ENCODE data around the gene CLDND1. TPM values are rescaled to one million over a fixed set of nuclear protein-coding genes. Genes with fewer than 3 reads are reported as not detected.

CLDND1 gene
- total RNA-seq, 1 donor from 2014 or later: 79.2 TPM

DNA sequence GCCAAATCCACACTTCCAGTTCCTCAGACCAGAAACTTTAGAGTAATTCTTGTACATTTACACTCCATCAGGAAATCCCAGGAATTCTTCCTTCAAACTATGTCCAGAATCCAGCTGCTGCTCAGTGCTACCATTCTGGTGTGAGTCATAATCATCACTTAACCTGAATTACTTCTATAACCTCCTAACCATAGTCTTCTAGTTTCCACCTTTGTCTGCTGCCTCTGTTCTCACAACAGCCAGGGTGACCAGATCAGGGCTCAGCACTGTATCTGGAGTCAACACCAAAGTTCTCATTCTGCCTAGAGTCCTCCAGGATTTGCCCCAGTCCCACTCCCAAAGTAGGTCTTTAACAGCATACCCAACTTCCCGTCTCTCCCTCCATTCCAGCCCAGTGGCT lies 3.4 kb downstream of the CLDND1 start:
- no peak for DNase-seq (ENCODE audit: low spot score)

DNA sequence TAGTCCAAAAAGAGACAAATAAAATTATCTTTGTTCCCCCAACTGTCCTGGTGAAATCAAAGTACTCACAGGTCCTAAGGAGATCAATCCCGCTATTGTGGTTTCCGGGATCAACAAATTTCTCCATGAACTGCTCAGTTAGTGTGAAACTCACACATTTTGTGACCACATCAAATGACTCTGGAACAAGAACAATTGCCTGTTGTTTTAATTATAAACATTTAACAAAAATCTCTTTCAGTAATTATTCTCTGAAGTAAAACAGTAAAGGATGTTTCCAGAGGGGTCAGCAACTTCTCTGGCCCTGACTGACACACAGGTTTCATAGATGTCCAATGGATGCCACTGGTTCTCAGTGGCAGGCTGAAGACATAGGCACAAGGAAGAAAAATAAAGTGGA lies 3.9 kb downstream of the CLDND1 start:
- DNase-seq (ENCODE audit: low spot score): no peak

DNA sequence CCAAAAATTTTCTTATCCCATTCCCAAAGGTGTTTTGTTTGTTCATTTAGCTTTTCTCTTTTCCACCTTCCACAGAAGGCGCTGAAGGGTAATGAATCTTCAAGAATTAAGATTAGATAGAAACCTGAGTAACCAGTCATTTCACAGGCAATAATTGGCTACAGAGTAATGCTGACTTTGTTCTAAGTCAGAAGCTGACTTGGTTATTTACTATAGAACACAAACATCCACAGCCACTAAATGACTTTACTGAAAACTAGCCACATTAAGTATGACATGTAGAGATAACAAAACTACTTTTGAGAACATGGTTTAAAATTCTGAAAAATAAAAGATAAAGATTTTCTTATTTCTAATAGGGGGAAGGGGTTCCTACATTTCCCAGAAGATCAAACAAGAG lies 7.8 kb downstream of the CLDND1 start:
- no peak for DNase-seq (ENCODE audit: low spot score)

DNA sequence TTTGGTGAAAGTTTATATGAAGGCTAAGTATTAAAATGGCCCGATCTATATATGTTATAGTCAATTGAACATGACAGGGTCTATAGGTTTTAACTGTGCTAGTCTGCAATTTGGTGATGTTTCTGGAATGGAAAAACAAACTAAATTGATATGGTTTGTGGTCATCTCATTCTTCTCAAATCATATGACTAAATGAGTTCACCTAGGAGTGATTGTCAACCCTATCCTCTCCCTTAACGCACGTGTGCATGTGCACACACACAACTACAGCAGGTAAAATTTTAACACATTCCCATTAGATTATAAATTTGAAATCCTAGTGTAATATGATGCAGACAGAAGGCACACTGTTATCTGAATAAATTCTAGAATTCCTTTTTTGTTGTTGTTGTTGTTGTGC lies 9.0 kb downstream of the CLDND1 start:
- no peak for DNase-seq (ENCODE audit: low spot score)

DNA sequence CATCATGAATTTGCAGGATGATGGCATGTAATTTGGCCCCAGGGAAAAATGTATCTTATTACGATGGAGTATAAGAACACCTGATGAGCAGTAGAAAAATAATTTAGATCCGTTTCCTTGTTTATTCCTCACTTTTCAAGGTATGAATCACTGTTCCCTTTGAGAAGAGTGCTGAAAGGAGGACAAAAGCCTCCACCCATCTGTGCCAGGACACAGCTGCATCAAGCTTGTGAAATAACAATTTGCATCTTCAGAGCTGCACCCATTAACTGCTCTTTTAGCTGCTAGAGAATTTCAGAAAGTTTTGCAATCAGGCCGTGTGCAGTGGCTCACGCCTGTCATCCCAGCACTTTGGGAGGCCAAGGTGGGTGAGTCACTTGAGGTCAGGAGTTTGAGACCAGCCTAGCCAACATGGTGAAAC lies 9.6 kb downstream of the CLDND1 start:
- DNase-seq (ENCODE audit: low spot score): no peak

DNA sequence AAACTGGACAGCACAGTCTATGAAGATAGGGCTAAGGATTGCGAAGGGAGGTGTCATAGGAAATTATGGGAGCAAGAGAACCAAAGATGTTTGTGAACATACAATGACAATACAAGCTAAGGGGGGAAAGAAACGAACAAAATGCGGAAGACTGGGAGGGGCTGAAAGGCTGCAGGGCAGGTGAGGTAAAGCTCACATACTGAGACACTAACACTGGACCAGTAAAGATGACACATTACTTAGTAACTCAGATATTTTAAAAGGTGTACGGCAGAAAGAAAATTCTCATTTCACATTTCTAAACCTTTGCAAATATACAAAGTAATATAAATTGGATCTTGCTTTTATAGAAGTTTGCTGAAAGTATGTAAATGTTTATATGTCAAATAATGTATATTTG lies 10.1 kb downstream of the CLDND1 start:
- DNase-seq (ENCODE audit: low spot score): no peak

DNA sequence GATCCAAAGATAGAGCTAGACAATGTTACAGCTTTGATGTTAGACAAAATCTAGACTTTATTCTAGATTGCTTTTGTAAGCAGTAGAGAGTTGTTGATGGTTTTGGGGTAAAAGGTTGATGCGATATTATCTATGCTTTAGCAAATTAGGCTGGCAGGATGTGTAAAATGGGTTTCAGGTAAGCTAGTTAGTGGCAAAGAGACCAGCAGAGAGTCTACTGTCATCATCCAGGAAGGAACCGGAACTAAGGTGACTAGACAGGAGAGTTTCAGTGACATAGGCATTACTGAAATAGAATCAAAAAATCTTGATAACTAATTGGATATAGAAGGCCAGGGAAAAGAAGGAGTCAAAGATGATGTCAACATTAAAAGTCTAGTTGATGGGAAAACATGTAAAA lies 14.1 kb downstream of the CLDND1 start:
- DNase-seq (ENCODE audit: low spot score): no peak

DNA sequence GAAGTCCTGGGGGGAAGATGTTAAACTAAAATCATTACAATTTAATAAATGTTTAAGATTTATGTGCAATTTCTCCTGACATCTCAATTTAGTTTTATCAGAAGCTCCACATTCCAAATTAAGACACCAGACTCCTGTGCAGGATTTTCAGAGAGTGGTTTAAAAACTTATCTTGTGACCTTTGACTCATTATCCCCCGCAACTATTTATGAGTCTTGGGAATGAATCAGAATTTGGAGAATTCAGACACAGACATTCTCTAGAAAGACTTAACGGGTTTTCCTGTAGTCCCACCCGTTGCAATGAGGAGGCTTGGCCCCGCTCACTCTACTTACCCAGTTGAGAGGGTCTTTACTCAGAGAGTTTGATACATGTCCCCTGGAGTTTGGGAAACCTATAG lies 18.2 kb downstream of the CLDND1 start:
- no peak for DNase-seq (ENCODE audit: low spot score)

DNA sequence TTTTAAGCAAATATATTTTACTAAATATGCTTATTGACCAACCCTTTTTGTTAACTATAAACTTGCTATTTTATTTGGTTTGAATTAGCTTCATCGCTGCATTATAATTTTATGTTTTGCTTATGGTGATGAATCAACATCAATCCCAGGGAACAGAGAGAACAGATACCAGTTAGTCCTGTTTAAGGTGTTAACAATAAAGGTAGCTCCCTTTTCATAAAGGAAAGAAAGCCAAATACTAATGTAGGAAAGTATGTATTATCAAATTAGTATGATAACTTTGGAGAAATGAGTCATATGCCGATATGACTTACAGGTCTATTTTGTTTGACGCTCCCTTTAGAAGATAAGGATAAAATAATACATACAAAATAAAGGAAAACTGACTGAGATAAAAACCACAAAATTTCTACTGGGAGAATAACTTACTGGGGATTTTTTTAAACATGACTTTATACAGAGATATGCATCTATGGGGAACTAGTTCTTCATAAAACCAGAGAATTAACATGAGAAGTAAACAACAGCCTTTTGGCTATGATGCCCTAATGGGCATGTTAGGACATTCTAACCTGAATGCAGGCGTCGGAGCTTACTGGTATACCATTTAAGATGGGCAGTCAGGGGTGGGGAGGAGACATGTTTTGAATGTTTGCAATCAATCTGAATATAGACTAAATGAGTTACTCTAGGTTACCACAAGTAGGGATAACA lies 20.7 kb downstream of the CLDND1 start:
- no peak for DNase-seq (ENCODE audit: low spot score)

DNA sequence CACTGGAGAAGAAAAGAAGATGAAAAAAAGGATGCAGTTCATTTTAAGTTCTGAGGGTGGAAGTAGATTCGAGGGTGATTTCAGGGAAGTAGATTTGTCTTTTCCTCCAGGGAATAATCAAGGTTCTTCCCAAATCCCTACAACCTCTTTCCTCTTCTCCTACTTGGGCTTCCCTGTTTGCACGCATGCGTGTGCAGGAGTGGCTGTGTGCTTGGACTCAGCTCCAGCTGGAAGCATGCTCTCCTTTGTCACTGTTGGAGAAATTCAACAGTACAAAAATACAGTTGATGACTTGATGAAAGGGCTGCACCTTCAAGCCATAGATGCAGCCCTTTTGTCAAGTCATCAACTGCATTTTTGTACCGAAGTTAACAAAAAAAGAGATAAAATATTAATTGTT lies 21.4 kb downstream of the CLDND1 start:
- no peak for DNase-seq (ENCODE audit: low spot score)

DNA sequence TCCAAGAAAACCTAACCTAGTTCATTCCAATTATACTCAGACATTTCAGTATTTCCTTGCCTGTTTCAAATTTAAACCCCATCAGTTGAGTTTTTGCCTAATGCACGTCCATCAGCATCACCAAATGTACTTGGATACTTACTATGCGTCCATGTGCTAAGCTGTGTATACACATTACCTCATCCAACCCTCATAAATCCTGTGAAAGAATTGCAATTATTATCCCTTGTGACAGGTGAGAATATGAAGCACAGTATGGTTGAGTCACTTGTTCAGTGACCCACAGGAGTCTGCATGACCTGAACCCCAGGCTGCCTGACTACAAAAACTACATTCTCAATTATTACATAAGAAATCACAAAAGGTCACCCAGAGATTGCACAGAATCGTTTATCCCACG lies 22.7 kb downstream of the CLDND1 start:
- no peak for DNase-seq (ENCODE audit: low spot score)

DNA sequence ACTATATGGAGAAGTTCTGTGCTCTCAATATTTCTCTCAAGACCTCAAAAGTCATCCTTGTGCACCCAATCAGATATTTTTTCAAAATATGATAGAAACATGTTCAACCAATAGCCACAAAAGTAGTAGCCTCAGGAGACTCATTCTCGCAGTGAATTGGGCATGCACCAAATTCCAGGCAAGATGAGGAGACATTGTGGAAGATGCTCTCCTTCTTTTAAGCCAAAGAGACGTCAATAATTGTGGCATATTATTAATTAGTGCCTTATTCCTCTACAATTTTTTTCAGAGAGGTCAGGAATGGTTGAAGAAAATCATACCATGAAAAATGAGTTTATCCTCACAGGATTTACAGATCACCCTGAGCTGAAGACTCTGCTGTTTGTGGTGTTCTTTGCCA lies 25.3 kb downstream of the CLDND1 start, which contains the start of gene OR5K2:
Gene OR5K2 (plus strand): TSS at position 301 of the 400 bp plus-strand sequence. CDS start 0 bp downstream, at position 301.
- no peak for DNase-seq (ENCODE audit: low spot score)

DNA sequence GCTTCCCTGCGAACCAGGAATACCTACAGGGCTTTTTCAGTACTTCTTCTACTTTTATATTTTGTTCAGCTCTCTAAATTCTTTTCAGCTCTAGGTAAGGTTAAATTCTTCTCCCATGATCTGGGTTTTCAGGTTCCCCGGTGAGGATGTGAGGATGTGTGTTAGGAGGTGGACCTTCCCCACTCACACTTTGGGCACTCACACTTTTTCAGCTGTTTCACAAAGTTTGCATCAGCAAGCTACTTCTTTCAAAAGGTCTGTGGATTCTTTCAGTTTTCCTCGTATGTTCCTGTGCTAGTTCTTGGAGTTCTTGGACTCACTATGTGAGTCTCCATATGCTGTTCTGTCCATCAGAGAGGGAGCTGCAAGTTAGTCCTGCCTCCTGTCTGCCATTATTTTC lies 39.1 kb downstream of the CLDND1 start:
- no peak for DNase-seq (ENCODE audit: low spot score)

DNA sequence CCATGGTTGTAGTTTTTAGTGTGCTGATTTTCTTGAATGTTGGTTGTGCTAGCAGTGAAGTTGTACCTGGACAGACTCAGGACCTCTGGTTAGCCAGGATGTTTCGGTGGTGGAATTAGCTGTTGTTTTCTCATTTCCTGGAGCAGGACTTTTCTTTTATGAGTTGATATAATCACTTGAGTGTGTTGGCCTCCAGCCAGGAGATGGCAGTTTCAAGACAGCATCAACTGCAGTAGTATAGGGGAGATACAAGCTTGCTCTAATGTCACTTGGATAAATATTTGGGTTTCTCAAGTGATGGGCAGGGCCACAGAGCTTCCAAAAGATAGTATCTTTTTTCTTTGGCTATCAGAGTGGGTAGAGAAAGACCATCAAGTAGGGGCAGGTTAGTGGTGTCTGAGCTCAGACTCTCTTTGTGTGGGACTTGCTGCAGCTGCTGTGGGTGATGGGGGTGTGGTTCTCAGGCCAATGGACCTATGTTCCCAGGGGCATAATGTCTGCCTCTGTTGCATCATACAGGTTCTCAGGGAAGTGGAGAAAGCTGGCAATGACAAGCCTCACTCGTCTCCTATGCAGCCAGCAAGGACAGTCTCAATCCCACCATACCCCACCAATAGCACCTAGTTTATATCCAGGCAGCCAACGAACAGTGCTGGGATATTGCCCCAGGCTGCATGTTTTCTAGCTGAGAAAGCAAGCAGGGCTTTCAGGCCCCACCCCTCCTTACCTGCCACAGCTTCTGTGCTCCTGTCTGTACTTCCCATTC lies 39.8 kb downstream of the CLDND1 start:
- DNase-seq (ENCODE audit: low spot score): no peak

Other genes with a start within 250 kb of the CLDND1 start
- gene OR5H2, start 240.4 kb downstream of the CLDND1 start, total RNA-seq: not detected
- not detected for gene OR5K4, start 169.0 kb downstream of the CLDND1 start, total RNA-seq
- gene OR5K3, start 132.2 kb downstream of the CLDND1 start, total RNA-seq: not detected
- gene OR5K1, start 59.7 kb downstream of the CLDND1 start, total RNA-seq: not detected
- gene OR5K2, start 25.2 kb downstream of the CLDND1 start, total RNA-seq: not detected
- gene GPR15, start 9.1 kb upstream of the CLDND1 start, total RNA-seq: not detected
- gene CPOX, start 70.7 kb upstream of the CLDND1 start, total RNA-seq: 14.7 TPM
- gene ST3GAL6, start 240.4 kb upstream of the CLDND1 start, total RNA-seq: 9.4 TPM